HG02840 (cell line): ENCODE measurements around the gene TRHDE.

Source experiments
- ATAC-seq: cut with Tn5 transposase; IDR thresholded peaks from one replicate; pipeline ENCODE4 v1.9.1; 2021; ENCODE audit warnings: mild to moderate bottlenecking, moderate library complexity, moderate number of reproducible peaks; ENCODE audit not compliant: unreplicated experiment, low FRiP score

TRHDE gene

GRCh38 chr12:72273851-72274351 lies 1.7 kb downstream of the TRHDE start:
- ATAC-seq: no peak

- no peak for ATAC-seq
These were observed 2.8 kb downstream of the TRHDE start for GRCh38 chr12:72274931-72275330.

DNA sequence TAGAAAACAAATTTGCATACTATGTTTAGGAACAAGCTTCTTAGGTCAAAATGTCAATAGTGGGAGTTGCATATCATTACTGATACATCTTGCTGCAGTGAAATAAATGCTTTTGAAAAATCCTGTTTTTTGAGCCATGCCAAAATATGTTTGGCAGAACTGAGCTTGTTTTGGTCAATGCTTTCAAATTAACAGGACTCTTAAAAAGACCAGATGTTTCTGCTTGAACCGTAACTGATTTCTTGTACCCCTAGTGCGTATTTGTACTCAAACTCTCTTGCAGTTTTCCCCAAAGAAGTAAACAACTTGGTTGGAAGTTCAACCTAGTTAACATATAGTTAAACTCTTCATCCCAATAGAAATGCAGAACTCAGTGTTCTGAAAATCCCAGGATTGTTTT lies 3.4 kb downstream of the TRHDE start:
- ATAC-seq: no peak

GRCh38 chr12:72276181-72276805 lies 4.1 kb downstream of the TRHDE start:
- ATAC-seq: no peak

GRCh38 chr12:72277415-72277814 lies 5.2 kb downstream of the TRHDE start:
- no peak for ATAC-seq

- no peak for ATAC-seq
These were observed 6.7 kb downstream of the TRHDE start for GRCh38 chr12:72278894-72279293.

GRCh38 chr12:72281126-72281525 lies 9.0 kb downstream of the TRHDE start:
- no peak for ATAC-seq

DNA sequence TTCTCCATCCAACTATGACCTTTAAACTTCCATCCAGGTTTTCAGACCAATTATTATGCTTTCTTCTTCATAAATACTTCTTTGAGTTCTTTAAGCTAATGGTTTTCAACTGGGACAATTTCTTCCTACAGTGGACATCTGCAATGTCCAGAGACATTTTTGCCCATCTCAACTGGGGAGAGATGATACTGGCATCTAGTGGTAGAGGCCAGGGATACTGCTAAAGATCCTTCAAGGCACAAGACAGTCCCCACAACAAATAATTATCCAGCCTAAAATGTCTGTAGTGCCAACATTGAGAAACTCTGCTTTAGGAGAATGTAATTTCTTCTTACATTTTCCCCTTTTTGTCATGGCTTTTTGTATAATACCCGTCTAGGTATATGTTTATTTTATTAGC lies 10.6 kb downstream of the TRHDE start:
- ATAC-seq: no peak

DNA sequence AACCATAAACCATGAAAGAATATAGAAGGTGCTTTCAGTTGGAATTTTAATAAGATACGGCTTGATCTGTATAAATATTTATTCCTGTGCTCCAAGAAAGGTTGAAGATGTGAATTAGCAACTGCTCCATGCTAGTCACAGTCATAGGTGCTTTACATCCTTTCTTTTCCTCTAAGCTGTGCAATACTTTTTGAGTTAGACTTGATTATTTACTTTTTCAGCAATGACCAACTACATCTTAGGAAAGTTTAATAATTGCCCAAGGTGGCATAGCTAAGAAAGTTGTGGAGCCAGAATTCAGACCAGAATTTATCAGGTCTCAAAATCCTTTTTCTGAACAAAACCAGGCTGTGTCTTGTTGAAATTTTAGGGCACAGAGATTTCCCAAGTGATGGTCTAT lies 13.7 kb downstream of the TRHDE start:
- no peak for ATAC-seq

GRCh38 chr12:72286526-72286925 lies 14.4 kb downstream of the TRHDE start:
- no peak for ATAC-seq

- ATAC-seq: no peak
These were observed 16.3 kb downstream of the TRHDE start for GRCh38 chr12:72288436-72288835.

DNA sequence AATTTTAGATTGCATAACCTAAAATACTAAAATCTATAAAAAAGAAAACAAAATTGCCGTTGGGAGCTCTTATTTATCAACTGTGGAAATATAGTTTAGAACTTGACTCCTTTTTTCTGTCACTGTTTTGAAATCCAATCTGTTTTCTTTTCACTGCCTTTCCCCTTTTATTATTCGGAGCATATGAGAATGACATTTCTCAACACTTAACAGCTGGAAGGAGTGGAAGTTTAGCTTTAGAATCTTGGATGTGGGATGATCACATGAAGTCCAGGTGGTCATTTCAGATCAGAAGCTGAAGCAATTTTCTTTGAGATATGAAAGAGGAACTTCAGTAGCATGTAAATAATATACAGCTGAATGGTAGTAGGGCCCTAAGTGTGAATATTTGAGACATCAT lies 16.7 kb downstream of the TRHDE start:
- no peak for ATAC-seq

DNA sequence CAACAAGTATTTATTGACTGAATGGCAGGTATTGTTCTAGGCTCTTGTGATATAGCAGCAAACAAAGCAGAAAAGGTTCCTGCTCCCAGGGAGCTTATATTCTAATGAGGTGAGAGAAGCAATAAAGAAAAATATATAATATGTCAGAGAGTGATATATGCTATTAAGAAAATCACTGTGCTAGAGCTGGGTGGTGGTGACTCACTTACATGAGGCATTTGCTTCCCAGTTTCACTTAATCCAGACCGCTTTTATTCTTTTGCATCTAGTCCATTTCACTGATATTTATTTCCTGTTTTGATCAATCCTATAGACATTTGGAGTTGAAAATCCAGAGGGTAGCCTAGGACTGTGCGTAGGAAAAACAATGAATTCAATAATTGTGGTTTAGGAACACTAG lies 17.5 kb downstream of the TRHDE start:
- ATAC-seq: no peak

GRCh38 chr12:72291175-72291574 lies 19.0 kb downstream of the TRHDE start:
- ATAC-seq: no peak

- ATAC-seq: no peak
These were observed 21.5 kb downstream of the TRHDE start for GRCh38 chr12:72293701-72294100.

GRCh38 chr12:72295101-72295500 lies 22.9 kb downstream of the TRHDE start:
- no peak for ATAC-seq

- no peak for ATAC-seq
These were observed 23.6 kb downstream of the TRHDE start for GRCh38 chr12:72295744-72296143.

GRCh38 chr12:72296389-72296788 lies 24.2 kb downstream of the TRHDE start:
- no peak for ATAC-seq

GRCh38 chr12:72297666-72298065 lies 25.5 kb downstream of the TRHDE start:
- ATAC-seq: no peak

GRCh38 chr12:72300728-72301127 lies 28.6 kb downstream of the TRHDE start:
- ATAC-seq: no peak

GRCh38 chr12:72304751-72305150 lies 32.6 kb downstream of the TRHDE start:
- no peak for ATAC-seq

DNA sequence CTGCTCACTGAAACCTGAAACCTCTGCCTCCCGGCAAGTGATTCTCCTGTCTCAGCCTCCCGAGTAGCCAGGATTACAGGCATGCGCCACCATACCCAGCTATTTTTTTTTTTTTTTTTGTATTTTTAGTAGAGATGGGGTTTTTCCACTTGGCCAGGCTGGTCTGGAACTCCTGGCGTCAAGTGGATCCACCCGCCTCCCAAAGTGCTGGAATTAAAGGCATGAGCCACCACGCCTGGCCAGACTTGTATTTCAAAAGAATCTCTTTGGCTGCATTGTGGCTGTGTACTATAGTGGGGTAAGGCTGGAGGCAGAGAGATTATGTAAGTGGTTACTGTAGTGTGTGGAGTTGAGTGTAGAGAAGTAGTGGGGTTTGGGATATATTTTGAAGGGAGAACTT lies 35.1 kb downstream of the TRHDE start:
- ATAC-seq: no peak

DNA sequence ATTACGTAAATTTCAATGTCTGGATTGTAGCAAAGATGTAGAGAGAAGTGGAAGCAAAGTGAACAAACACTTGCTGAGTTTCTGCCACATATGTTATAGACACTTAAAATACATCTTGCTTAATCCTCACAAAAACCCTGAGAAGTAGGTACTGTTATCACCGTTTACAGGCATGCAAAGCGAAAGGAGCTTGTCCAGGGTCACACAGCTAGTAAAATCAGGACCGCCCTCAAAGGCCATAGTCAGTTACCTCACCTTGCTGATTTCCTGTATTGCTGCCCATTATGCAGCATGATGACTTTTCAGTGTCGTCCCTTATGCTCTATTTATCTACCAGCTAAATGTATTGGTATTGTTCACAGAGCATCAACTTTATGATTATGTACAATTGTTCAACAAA lies 39.8 kb downstream of the TRHDE start:
- ATAC-seq: no peak
